ENCODE data around the gene KRTAP10-12. TPM values are rescaled to one million over a fixed set of nuclear protein-coding genes. Genes with fewer than 3 reads are reported as not detected.

Gene KRTAP10-12
- total RNA-seq, 2 experiments from 2014 or later: not detected

DNA sequence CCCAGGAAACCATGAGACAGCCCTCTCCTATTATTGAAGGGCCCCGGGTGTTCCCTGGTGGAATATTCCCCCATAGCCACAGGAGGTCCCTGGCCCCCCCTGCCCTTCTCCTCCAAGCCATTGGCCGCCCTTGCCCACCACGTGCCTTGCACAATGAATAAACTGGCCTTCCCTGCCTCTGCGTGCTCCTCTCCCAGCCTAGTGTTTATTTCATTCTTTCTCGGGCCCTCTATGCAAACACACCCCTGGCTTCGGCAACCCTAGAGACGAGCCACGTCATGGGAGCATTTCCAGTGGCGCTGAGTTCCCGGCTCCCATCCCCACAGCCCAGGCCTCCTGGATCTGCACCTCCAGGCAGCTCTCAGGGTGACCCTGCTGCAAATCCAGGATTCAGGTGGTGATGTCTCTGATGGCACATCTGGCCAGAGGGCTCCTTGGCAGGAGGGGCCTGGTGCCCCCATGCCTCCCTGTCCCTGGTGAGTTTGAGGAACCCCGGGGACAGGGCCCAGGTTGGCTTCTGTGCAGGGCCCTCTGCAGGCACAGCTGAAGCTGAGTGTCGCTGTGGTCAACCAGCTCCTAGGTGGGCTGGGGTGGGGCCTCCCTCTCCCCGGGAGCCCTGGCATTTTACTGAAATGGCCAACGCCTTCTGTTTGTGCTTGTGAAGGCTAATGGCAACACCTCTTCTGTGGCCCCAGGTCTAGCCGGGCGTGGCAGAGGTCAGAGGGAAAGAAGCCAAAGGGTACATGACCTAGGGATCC lies 6.2 kb downstream of the KRTAP10-12 start:
- Mint-ChIP-seq H3K27ac (no peak overlapping the region), H3K9me3 (peaks cover 9% of the 10 kb centered on the region), H3K4me3 (no peak overlapping the region), H3K4me1 (ENCODE audit: low read depth) (peaks cover 5% of the 10 kb centered on the region), H3K36me3 (ENCODE audit: low read depth) (peaks cover 9% of the 10 kb centered on the region), H3K27me3 (peaks cover 69% of the 10 kb centered on the region)
- CTCF ChIA-PET: no interaction called here
- POLR2A ChIA-PET: no interaction called here
- DNase-seq: no peak
- ATAC-seq: no peak
- intact Hi-C loops (cut with micrococcal nuclease): no loop called here
- TF ChIP-seq, protein P1, sequence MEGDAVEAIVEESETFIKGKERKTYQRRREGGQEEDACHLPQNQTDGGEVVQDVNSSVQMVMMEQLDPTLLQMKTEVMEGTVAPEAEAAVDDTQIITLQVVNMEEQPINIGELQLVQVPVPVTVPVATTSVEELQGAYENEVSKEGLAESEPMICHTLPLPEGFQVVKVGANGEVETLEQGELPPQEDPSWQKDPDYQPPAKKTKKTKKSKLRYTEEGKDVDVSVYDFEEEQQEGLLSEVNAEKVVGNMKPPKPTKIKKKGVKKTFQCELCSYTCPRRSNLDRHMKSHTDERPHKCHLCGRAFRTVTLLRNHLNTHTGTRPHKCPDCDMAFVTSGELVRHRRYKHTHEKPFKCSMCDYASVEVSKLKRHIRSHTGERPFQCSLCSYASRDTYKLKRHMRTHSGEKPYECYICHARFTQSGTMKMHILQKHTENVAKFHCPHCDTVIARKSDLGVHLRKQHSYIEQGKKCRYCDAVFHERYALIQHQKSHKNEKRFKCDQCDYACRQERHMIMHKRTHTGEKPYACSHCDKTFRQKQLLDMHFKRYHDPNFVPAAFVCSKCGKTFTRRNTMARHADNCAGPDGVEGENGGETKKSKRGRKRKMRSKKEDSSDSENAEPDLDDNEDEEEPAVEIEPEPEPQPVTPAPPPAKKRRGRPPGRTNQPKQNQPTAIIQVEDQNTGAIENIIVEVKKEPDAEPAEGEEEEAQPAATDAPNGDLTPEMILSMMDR (IDR thresholded peaks at IDR 0.05): no peak

DNA sequence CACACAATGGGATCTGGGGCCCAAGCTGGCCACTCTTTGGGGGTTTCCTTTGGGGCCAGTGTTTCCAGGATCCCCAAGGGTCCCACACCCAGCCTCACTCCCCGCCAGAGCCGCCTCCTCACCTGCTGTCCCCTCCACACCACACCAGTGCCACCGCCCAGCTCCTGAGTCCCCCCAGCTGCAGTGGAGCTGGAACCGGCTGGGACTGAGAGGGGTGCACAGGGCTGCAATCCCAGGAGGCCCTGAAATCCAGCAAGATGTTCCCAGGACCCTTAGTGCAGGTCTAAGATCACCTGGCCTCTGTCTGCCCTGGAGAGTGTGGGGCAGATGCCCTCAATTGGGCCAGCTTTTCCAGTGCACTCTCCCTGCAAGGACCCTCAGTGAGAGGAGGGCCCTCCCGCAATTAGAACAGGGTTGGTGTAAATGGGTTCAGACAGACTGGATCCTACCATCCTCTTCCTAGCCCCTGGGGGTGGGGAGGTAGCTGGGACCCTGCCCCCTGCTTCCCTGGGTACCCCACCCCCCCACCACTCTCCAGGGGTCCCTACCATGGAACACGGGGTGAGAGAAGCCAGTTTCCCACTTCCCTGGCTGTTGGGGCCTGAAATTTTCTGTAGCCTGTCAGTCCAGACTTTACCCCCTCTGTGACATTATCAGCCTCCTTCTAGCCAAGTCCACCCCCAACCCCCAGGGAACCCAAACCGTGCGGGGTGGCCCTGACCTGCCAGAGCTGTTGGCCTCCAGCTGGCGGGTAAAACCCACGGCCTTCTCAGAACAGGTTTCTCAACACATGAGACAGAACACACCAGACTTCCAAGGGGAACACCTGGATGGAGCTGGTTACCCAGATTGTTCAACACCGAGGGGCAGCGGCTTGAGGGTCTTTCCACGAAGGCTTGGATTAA lies 7.0 kb downstream of the KRTAP10-12 start:
- ChIA-PET CTCF (interaction anchor here (0.9 kb wide), 1 partner anchor 39 kb away, joined by 3 read pairs; no protein-coding TSS in a partner anchor), POLR2A (no interaction called here)
- ATAC-seq (no peak), DNase-seq (no peak)
- TF ChIP-seq, protein P1 (IDR thresholded peaks at IDR 0.05): no peak
- H3K4me3 Mint-ChIP-seq: no peak overlapping the region
- peaks cover 5% of the 10 kb centered on the region for H3K4me1 Mint-ChIP-seq (ENCODE audit: low read depth)
- H3K27me3 Mint-ChIP-seq: peaks cover 68% of the 10 kb centered on the region
- H3K9me3 Mint-ChIP-seq: peaks cover 9% of the 10 kb centered on the region
- peaks cover 9% of the 10 kb centered on the region for H3K36me3 Mint-ChIP-seq (ENCODE audit: low read depth)
- no peak overlapping the region for H3K27ac Mint-ChIP-seq
- intact Hi-C loops (cut with micrococcal nuclease): no loop called here

DNA sequence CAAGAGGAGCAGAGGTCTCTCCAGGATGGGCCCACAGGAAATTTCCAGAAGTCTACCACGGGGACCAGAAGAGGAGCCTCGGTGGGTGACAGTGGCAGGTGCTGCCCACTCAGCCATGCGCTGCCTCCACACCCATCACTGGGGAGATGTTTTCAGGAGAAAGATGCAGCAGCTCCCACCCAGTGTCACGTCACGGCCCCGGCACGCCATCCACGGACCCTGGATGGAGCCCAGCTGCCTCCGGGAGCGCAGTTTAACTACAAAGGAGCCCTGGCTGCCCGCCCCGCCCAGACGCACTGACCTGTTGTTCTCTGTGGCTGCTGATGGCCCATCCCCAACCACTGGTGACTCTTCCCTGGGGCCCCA lies 7.6 kb downstream of the KRTAP10-12 start:
- Mint-ChIP-seq H3K4me3 (no peak overlapping the region), H3K4me1 (ENCODE audit: low read depth) (peaks cover 7% of the 10 kb centered on the region), H3K36me3 (ENCODE audit: low read depth) (peaks cover 9% of the 10 kb centered on the region), H3K27me3 (peaks cover 71% of the 10 kb centered on the region), H3K27ac (no peak overlapping the region), H3K9me3 (peaks cover 9% of the 10 kb centered on the region)
- ChIA-PET POLR2A (no interaction called here), CTCF (interaction anchor here (0.9 kb wide), 1 partner anchor 38 kb away, joined by 3 read pairs; no protein-coding TSS in a partner anchor)
- intact Hi-C loops (cut with micrococcal nuclease): no loop called here
- TF ChIP-seq, protein P1 (IDR thresholded peaks at IDR 0.05): no peak
- DNase-seq (no peak), ATAC-seq (no peak)

DNA sequence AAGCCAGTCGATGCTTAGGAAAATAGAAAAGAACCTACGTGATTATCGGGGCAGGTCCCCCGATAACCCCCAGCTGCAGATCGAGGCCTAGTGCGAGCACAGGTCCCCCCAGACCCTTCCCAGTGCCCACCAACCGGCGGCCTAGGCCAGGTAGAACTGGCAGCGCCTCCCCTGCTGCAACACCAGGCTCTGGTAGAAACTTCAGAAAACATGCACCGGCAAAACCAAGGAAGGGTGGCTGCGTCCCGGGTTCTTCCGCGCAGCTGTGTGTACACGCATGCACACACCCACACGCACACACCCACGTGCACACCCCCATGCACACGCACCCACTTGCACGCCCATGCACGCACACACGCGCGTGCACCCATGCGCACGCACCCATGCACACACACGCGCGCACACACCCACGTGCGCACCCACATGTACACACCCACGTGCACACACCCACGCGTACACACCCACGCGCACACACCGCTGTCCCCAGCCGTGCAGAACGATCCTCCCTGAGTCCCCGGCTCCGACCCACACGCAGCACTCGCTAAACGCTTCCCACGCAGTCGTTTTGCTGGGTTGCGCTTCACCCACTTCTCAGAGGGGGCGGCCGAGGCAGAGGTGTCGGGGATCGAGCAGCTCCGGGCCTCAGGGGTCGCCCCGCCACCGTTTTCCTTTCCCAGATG lies 9.2 kb downstream of the KRTAP10-12 start:
- H3K27ac Mint-ChIP-seq: no peak overlapping the region
- H3K9me3 Mint-ChIP-seq: peaks cover 9% of the 10 kb centered on the region
- POLR2A ChIA-PET: no interaction called here
- TF ChIP-seq, protein P1 (IDR thresholded peaks at IDR 0.05): no peak
- no peak for DNase-seq
- no peak overlapping the region for H3K4me3 Mint-ChIP-seq
- no peak for ATAC-seq
- H3K27me3 Mint-ChIP-seq: peaks cover 77% of the 10 kb centered on the region
- peaks cover 9% of the 10 kb centered on the region for H3K36me3 Mint-ChIP-seq (ENCODE audit: low read depth)
- H3K4me1 Mint-ChIP-seq (ENCODE audit: low read depth): peaks cover 17% of the 10 kb centered on the region
- intact Hi-C loops (cut with micrococcal nuclease): no loop called here
- CTCF ChIA-PET: interaction anchor here (1.2 kb wide), 1 partner anchor 87 kb away, joined by 3 read pairs; no protein-coding TSS in a partner anchor

Measured in activated CD8-positive, alpha-beta T cell treated with anti-CD3 and anti-CD28 coated beads for 36 hours (primary cell).